Naive B cell (primary cell): ENCODE data around the gene HAUS6. TPM values are rescaled to one million over a fixed set of nuclear protein-coding genes. Genes with fewer than 3 reads are reported as not detected.
"Not testable (repeated sequence)": the region's sequence is repeated elsewhere in the genome, so short reads cannot be mapped to it uniquely, and the experiment has no call there.

ENCODE experiments used
- ATAC-seq, 2 donors: fragments of 150-1000 bp; cut with Tn5 transposase; 2 replicates each; pipeline ENCODE4 v1.10.0; 2021; ENCODE audit warnings: low read depth in 2 of 2, mild to moderate bottlenecking in 2 of 2, moderate library complexity in 2 of 2
- DNase-seq: peaks from one replicate; pipeline ENCODE4 v3.0.0; 2022
- H3K27ac Mint-ChIP-seq, 6 donors: one replicate each; pipeline ENCODE4 v1.8.0; 2020 to 2022; ENCODE audit warnings: mild to moderate bottlenecking in 6 of 6, mixed read lengths in 6 of 6, moderate library complexity in 5 of 6, inconsistent platforms in 2 of 6
- H3K27me3 Mint-ChIP-seq, 3 donors: one replicate each; pipeline ENCODE4 v1.8.0; 2021 to 2022; ENCODE audit warnings: mixed read lengths in 3 of 3, mild to moderate bottlenecking in 1 of 3
- H3K36me3 Mint-ChIP-seq, 2 donors: one replicate each; pipeline ENCODE4 v1.8.0; 2020 to 2022; ENCODE audit warnings: mixed read lengths in 2 of 2, inconsistent platforms in 1 of 2, mild to moderate bottlenecking in 1 of 2
- H3K4me1 Mint-ChIP-seq, 3 donors: one replicate each; pipeline ENCODE4 v1.8.0; 2020 to 2022; ENCODE audit warnings: mixed read lengths in 3 of 3, inconsistent platforms in 1 of 3, mild to moderate bottlenecking in 1 of 3, moderate library complexity in 1 of 3
- H3K4me3 Mint-ChIP-seq, 8 donors: one replicate each; pipeline ENCODE4 v1.8.0; 2020 to 2022; ENCODE audit warnings: mild to moderate bottlenecking in 8 of 8, mixed read lengths in 8 of 8, moderate library complexity in 8 of 8, inconsistent platforms in 2 of 8
- H3K9me3 Mint-ChIP-seq, 7 donors: one replicate each; pipeline ENCODE4 v1.8.0; 2020 to 2022; ENCODE audit warnings: mixed read lengths in 7 of 7, mild to moderate bottlenecking in 5 of 7, inconsistent platforms in 2 of 7, moderate library complexity in 1 of 7
- polyA plus RNA-seq, 6 donors: library from polyadenylated mRNA; unstranded; fragments of 300-500 nt; fragmentation: Illumina TruSeq; gene quantifications; one replicate each; pipeline ENCODE4 v1.2.3, GENCODE V29; 2021; ENCODE audit warnings: low read depth in 6 of 6

HAUS6 gene
- polyA plus RNA-seq, 6 donors from 2014 or later = 4.0 to 5.5 (median 4.5) TPM

GRCh38 chr9:19048966-19049916 is 53.5 kb downstream of the HAUS6 start, which contains the start of gene RRAGA:
TSS of gene RRAGA (plus strand) at chr9:19049427. CDS start at chr9:19049660, 233 bp downstream.
- H3K4me3 Mint-ChIP-seq = peak within 1 kb of the TSS; percentile 90 to 99 (median 96)
- DNase-seq (peak; percentile 94), ATAC-seq (peak; percentile 87 to 90)
- H3K27me3 Mint-ChIP-seq = no peaks in the 10 kb centered on the region
- peaks cover 15 to 45% (median 28%) of the 10 kb centered on the region in 3 donors for H3K4me1 Mint-ChIP-seq
- peak within 1 kb of the TSS; percentile 97 to 99 (median 98) for H3K27ac Mint-ChIP-seq
- H3K36me3 Mint-ChIP-seq = peaks cover 0 to 4% of the 10 kb centered on the region in 2 donors
- peaks cover 0 to 2% (median 0%) of the 10 kb centered on the region in 7 donors for H3K9me3 Mint-ChIP-seq

- peaks cover 0 to 10% (median 8%) of the 10 kb centered on the region in 3 donors for H3K27me3 Mint-ChIP-seq
These were observed 66.1 kb downstream of the HAUS6 start for GRCh38 chr9:19036611-19037010.

GRCh38 chr9:19033015-19033414 is 69.7 kb downstream of the HAUS6 start, which contains the start of gene SAXO1:
TSS of gene SAXO1 (minus strand) at chr9:19033209. CDS start at chr9:19032908, 301 bp downstream.
- H3K27ac Mint-ChIP-seq = no peak within 1 kb of the TSS
- peaks cover 0 to 5% (median 0%) of the 10 kb centered on the region in 3 donors for H3K4me1 Mint-ChIP-seq
- peak within 1 kb of the TSS in 1 of 8 donors; percentile 21 for H3K4me3 Mint-ChIP-seq
- peaks cover 7 to 25% (median 12%) of the 10 kb centered on the region in 3 donors for H3K27me3 Mint-ChIP-seq
- DNase-seq (no peak), ATAC-seq (no peak)
- H3K9me3 Mint-ChIP-seq = peaks cover 0 to 5% (median 0%) of the 10 kb centered on the region in 7 donors
- no peaks in the 10 kb centered on the region for H3K36me3 Mint-ChIP-seq

More at GRCh38 chr9:19036611-19037010, 66.1 kb downstream of the HAUS6 start:
- ATAC-seq (no peak), DNase-seq (no peak)
- Mint-ChIP-seq H3K4me1 (no peaks in the 10 kb centered on the region), H3K36me3 (no peaks in the 10 kb centered on the region), H3K4me3 (no peak overlapping the region), H3K9me3 (peaks cover 0 to 5% (median 0%) of the 10 kb centered on the region in 7 donors), H3K27ac (no peak overlapping the region)

- DNase-seq (no peak), ATAC-seq (no peak)
- Mint-ChIP-seq H3K4me1 (peaks cover 0 to 5% (median 0%) of the 10 kb centered on the region in 3 donors), H3K36me3 (no peaks in the 10 kb centered on the region), H3K4me3 (peak overlapping the region in 1 of 8 donors; percentile 21), H3K27me3 (peaks cover 7 to 25% (median 12%) of the 10 kb centered on the region in 3 donors), H3K9me3 (peaks cover 0 to 2% (median 0%) of the 10 kb centered on the region in 7 donors), H3K27ac (no peak overlapping the region)
These were observed 70.3 kb downstream of the HAUS6 start for GRCh38 chr9:19032406-19032805.

- Mint-ChIP-seq H3K4me1 (peaks cover 0 to 5% (median 0%) of the 10 kb centered on the region in 3 donors), H3K36me3 (no peaks in the 10 kb centered on the region), H3K9me3 (peaks cover 0 to 2% (median 0%) of the 10 kb centered on the region in 7 donors), H3K27ac (no peak overlapping the region), H3K4me3 (no peak overlapping the region), H3K27me3 (peaks cover 12 to 30% (median 14%) of the 10 kb centered on the region in 3 donors)
- ATAC-seq = no peak
- no peak for DNase-seq
These were observed 71.8 kb downstream of the HAUS6 start for GRCh38 chr9:19030899-19031298.

GRCh38 chr9:19028835-19029451 is 73.8 kb downstream of the HAUS6 start:
- Mint-ChIP-seq H3K27ac (peak overlapping the region in 1 of 6 donors; percentile 36), H3K9me3 (no peaks in the 10 kb centered on the region), H3K36me3 (no peaks in the 10 kb centered on the region), H3K27me3 (peaks cover 8 to 29% (median 14%) of the 10 kb centered on the region in 3 donors), H3K4me1 (peaks cover 0 to 5% (median 0%) of the 10 kb centered on the region in 3 donors), H3K4me3 (no peak overlapping the region)
- no peak for DNase-seq
- ATAC-seq = peak in 1 of 2 donors; percentile 36

GRCh38 chr9:19027825-19028224 is 74.9 kb downstream of the HAUS6 start:
- H3K36me3 Mint-ChIP-seq = no peaks in the 10 kb centered on the region

GRCh38 chr9:19026375-19026774 is 76.3 kb downstream of the HAUS6 start:
- Mint-ChIP-seq H3K27ac (peak overlapping the region in 2 of 6 donors; percentile 50 to 53), H3K9me3 (peaks cover 0 to 11% (median 3%) of the 10 kb centered on the region in 7 donors), H3K4me3 (peak overlapping the region in 1 of 8 donors; percentile 12), H3K4me1 (peaks cover 0 to 5% (median 0%) of the 10 kb centered on the region in 3 donors), H3K36me3 (no peaks in the 10 kb centered on the region), H3K27me3 (peaks cover 8 to 47% (median 14%) of the 10 kb centered on the region in 3 donors)
- ATAC-seq (no peak), DNase-seq (no peak)

More at GRCh38 chr9:19027825-19028224, 74.9 kb downstream of the HAUS6 start:
- Mint-ChIP-seq H3K27me3 (peaks cover 12 to 37% (median 14%) of the 10 kb centered on the region in 3 donors), H3K27ac (no peak overlapping the region), H3K9me3 (no peaks in the 10 kb centered on the region), H3K4me3 (no peak overlapping the region), H3K4me1 (peaks cover 0 to 5% (median 0%) of the 10 kb centered on the region in 3 donors)
- DNase-seq (no peak), ATAC-seq (no peak)

- DNase-seq (no peak), ATAC-seq (no peak)
- H3K4me1 Mint-ChIP-seq = no peaks in the 10 kb centered on the region
These were observed 79.6 kb downstream of the HAUS6 start for GRCh38 chr9:19023078-19023477.

GRCh38 chr9:19022206-19022605 is 80.5 kb downstream of the HAUS6 start:
- H3K9me3 Mint-ChIP-seq = peaks cover 0 to 20% (median 8%) of the 10 kb centered on the region in 7 donors
- ATAC-seq (no peak), DNase-seq (no peak)
- no peaks in the 10 kb centered on the region for H3K36me3 Mint-ChIP-seq
- H3K4me3 Mint-ChIP-seq = no peak overlapping the region
- H3K27ac Mint-ChIP-seq = no peak overlapping the region
- no peaks in the 10 kb centered on the region for H3K4me1 Mint-ChIP-seq
- H3K27me3 Mint-ChIP-seq = peaks cover 7 to 49% (median 12%) of the 10 kb centered on the region in 3 donors

More at GRCh38 chr9:19023078-19023477, 79.6 kb downstream of the HAUS6 start:
- no peak overlapping the region for H3K4me3 Mint-ChIP-seq
- H3K27me3 Mint-ChIP-seq = peaks cover 7 to 49% (median 12%) of the 10 kb centered on the region in 3 donors
- peaks cover 0 to 20% (median 8%) of the 10 kb centered on the region in 7 donors for H3K9me3 Mint-ChIP-seq
- no peak overlapping the region for H3K27ac Mint-ChIP-seq
- no peaks in the 10 kb centered on the region for H3K36me3 Mint-ChIP-seq

- H3K36me3 Mint-ChIP-seq, H3K27ac Mint-ChIP-seq, H3K4me1 Mint-ChIP-seq, ATAC-seq, H3K4me3 Mint-ChIP-seq, DNase-seq: not testable (repeated sequence)
- Mint-ChIP-seq H3K27me3 (peaks cover 2 to 47% (median 12%) of the 10 kb centered on the region in 3 donors), H3K9me3 (peaks cover 0 to 20% (median 8%) of the 10 kb centered on the region in 7 donors)
These were observed 81.1 kb downstream of the HAUS6 start for GRCh38 chr9:19021649-19022048.

- no peaks in the 10 kb centered on the region for H3K4me1 Mint-ChIP-seq
- DNase-seq = no peak
- ATAC-seq = no peak
- no peak overlapping the region for H3K27ac Mint-ChIP-seq
- peaks cover 0 to 45% (median 12%) of the 10 kb centered on the region in 3 donors for H3K27me3 Mint-ChIP-seq
- H3K36me3 Mint-ChIP-seq = no peaks in the 10 kb centered on the region
- H3K4me3 Mint-ChIP-seq = no peak overlapping the region
- H3K9me3 Mint-ChIP-seq = peaks cover 0 to 20% (median 8%) of the 10 kb centered on the region in 7 donors
These were observed 81.7 kb downstream of the HAUS6 start for GRCh38 chr9:19020886-19021455.

GRCh38 chr9:19018201-19018600 is 84.5 kb downstream of the HAUS6 start:
- Mint-ChIP-seq H3K9me3 (peaks cover 0 to 20% (median 8%) of the 10 kb centered on the region in 7 donors), H3K27ac (no peak overlapping the region), H3K36me3 (no peaks in the 10 kb centered on the region), H3K4me1 (no peaks in the 10 kb centered on the region), H3K27me3 (peaks cover 0 to 34% (median 8%) of the 10 kb centered on the region in 3 donors), H3K4me3 (no peak overlapping the region)
- DNase-seq (no peak), ATAC-seq (no peak)
